Left lung (tissue), 10 donors: ENCODE measurements around the gene TMPRSS5. TPM values are rescaled to one million over a fixed set of nuclear protein-coding genes. Genes with fewer than 3 reads are reported as not detected.

Source experiments
- ATAC-seq: fragments of 200-7000 bp; cut with Tn5 transposase; one replicate; pipeline ENCODE4 v1.9.1; 2020; ENCODE audit warnings: moderate library complexity
- DNase-seq, 4 donors: peaks; one replicate each; pipeline ENCODE4 v3.0.0-alpha.2; 2013 to 2020
- H3K27ac ChIP-seq, 2 donors: fragments of 200-600 bp; sonication (generic) in 1 of 2; one replicate each; pipeline versions ENCODE4 v1.5.0 to v1.8.0; 2020 to 2021
- H3K27me3 ChIP-seq, 2 donors: fragments of 200-600 bp; sonication (generic) in 1 of 2; one replicate each; pipeline versions ENCODE4 v1.5.0 to v1.8.0; 2020 to 2021
- H3K36me3 ChIP-seq, 2 donors: fragments of 200-600 bp; sonication (generic) in 1 of 2; one replicate each; pipeline versions ENCODE4 v1.5.0 to v1.8.0; 2020 to 2021
- H3K4me1 ChIP-seq, 2 donors: fragments of 200-600 bp; one replicate each; pipeline ENCODE4 v1.8.0; 2021
- H3K4me3 ChIP-seq, 2 donors: fragments of 200-600 bp; sonication (generic) in 1 of 2; one replicate each; pipeline versions ENCODE4 v1.5.0 to v1.8.0; 2020 to 2021; ENCODE audit warnings: mild to moderate bottlenecking in 1 of 2
- H3K9me3 ChIP-seq, 2 donors: fragments of 200-600 bp; sonication (generic) in 1 of 2; one replicate each; pipeline versions ENCODE4 v1.5.0 to v1.8.0; 2020 to 2021
- CTCF ChIP-seq, 2 donors: fragments of 200-600 bp; sonication (generic) in 1 of 2; IDR thresholded peaks; one replicate each; pipeline versions ENCODE4 v1.5.0 to v1.8.0; 2021; ENCODE audit warnings: antibody characterized with exemption in 2 of 2
- intact Hi-C, 2 donors: fragments of 100-400 bp; cut with DNase I; formaldehyde crosslinking; loops; one replicate each; pipeline versions ENCODE4 v1.11.2 to v1.14.2; 2022
- polyA plus RNA-seq, 6 donors: library from polyadenylated mRNA; unstranded; fragments of 120-200 nt; gene quantifications; one replicate each; pipeline ENCODE4 v1.2.1, GENCODE V29; 2013; ENCODE audit not compliant: insufficient read length in 6 of 6
- total RNA-seq, 2 donors: library from RNA; stranded (reverse); fragmentation: NEBNext Ultra II Directional; extraction: Animal tissue kit (Norgen Biotek cat#: 25700); gene quantifications; one replicate each; pipeline ENCODE4 v1.2.1, GENCODE V29; 2021
- donor health status: DM: no; HTN: yes; CAD: no.
- donor health status: DM: no; HTN: no; CAD: no.

Gene TMPRSS5
- total and polyA plus RNA-seq, 8 donors = 0.23 to 2.3 (median 1.4) TPM

DNA sequence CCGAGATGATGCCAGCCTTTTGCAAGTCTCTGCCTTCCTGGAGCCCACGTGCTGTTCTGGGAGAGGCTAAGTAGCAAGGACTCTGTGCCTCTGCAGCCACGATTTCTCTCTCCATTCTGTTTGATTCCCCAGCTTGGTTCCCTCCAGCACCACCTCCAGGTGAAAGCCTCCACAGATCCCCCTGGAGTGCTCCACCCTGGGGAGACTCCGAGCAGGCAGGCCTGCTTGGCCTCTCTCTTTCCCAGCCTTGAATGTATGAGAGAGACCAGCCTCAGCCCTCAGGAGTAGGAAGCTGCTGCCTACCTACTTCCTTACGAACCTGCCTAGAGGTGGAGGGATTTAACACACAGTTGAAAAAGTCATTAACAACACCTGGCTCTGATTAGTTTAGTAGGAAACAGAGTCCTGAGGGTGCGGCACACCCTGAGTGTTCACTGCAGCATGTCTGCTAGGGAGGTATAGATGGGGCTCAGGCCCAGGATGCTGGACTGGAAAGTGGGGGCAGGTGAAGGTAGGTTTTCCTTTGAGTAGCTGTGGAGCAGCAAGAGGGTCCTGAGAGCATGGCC, 22.5 kb downstream of the TMPRSS5 start:
- Histone ChIP-seq H3K4me3 (no peak overlapping the region), H3K9me3 (no peaks in the 10 kb centered on the region), H3K27me3 (no peaks in the 10 kb centered on the region), H3K27ac (no peak overlapping the region), H3K4me1 (no peaks in the 10 kb centered on the region), H3K36me3 (no peaks in the 10 kb centered on the region)
- no peak for DNase-seq
- TF ChIP-seq CTCF (IDR thresholded peaks at IDR 0.05) = no peak
- ATAC-seq = no peak
- intact Hi-C loops = no loop called here

DNA sequence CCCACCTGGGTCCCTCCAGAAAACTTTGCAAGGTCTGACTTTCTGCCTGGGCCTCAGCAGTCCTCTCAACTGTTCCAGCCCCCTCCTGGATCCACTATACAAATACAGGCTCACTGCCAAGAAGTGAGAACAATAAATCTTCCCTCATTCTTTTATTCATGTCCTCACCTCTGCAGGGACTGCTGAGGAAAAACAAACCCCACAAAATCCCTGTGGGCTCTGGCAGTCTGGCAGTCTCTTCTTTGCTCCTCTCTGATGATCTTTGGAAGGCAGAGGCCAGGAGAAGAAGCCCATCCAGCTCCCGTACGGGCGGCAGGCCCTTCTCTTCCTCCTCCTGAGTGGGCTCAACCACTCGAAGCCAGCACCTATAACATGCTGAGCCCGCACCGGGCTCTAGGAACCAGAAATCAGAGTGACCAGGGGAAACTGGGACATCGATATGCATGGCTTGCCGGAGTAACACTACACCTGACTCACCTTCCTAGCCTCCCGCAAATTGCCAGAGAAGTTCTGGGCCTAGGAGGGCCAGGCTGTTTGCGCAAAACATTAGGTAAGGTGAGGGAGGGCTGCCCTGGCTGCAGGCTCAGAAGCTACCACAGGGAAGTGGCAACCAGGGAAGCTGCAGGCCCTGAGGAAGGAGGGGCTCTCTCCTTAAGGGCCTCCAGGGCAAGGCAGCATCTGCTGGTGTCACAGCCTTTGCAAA, 24.2 kb downstream of the TMPRSS5 start:
- no peak for DNase-seq

DNA sequence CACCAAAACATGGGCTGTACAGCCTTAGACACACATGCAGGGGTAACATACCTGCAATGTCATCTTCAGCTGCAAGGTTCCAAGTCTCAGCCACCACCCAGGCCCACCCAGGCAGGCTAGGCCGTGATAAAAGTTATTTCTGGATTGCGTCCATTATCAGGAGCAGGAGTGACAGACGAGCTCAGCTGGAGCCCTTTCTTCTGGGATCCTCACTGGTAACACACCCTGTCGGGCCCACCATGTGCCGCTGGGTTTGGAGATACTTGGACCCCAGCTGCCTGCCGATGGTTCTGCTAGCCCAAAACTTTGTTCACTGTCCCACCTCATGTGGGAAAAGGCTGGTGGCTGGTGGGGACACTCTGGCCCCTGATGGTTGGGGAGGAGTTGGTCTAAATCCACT, 24.8 kb downstream of the TMPRSS5 start:
- DNase-seq = no peak
- Histone ChIP-seq H3K36me3 (no peaks in the 10 kb centered on the region), H3K4me3 (no peak overlapping the region), H3K27me3 (no peaks in the 10 kb centered on the region), H3K27ac (no peak overlapping the region), H3K9me3 (no peaks in the 10 kb centered on the region), H3K4me1 (no peaks in the 10 kb centered on the region)
- intact Hi-C loops = no loop called here
- ATAC-seq = no peak
- TF ChIP-seq CTCF (IDR thresholded peaks at IDR 0.05) = no peak

More for the DNA sequence above, 24.2 kb downstream of the TMPRSS5 start:
- Histone ChIP-seq H3K27ac (no peak overlapping the region), H3K4me1 (no peaks in the 10 kb centered on the region), H3K4me3 (no peak overlapping the region), H3K27me3 (no peaks in the 10 kb centered on the region), H3K9me3 (no peaks in the 10 kb centered on the region), H3K36me3 (no peaks in the 10 kb centered on the region)
- no peak for TF ChIP-seq CTCF (IDR thresholded peaks at IDR 0.05)
- intact Hi-C loops = no loop called here
- no peak for ATAC-seq

DNA sequence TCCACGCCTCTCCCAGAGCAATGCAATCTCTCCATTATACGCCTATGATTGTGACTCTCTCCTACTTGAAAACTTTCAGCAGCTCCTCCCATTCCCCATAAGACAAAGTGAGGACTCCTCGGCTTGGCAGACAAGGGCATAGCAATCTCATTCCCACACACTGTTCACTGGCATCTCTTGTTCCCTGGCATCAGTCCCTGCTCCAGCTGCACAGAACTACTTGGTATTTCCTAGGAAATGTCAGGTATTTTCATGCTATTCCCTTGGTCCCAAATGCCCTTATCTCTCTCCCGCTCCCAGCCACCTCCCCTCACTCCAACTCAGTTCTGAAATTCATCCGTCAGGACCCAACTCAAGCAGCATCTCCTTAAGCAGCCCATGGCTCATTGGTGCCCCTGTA, 28.4 kb downstream of the TMPRSS5 start:
- Histone ChIP-seq H3K27ac (no peak overlapping the region), H3K4me3 (no peak overlapping the region), H3K36me3 (no peaks in the 10 kb centered on the region), H3K9me3 (no peaks in the 10 kb centered on the region), H3K4me1 (no peaks in the 10 kb centered on the region), H3K27me3 (no peaks in the 10 kb centered on the region)
- ATAC-seq (no peak), DNase-seq (no peak)
- intact Hi-C loops = no loop called here
- TF ChIP-seq CTCF (IDR thresholded peaks at IDR 0.05) = no peak

DNA sequence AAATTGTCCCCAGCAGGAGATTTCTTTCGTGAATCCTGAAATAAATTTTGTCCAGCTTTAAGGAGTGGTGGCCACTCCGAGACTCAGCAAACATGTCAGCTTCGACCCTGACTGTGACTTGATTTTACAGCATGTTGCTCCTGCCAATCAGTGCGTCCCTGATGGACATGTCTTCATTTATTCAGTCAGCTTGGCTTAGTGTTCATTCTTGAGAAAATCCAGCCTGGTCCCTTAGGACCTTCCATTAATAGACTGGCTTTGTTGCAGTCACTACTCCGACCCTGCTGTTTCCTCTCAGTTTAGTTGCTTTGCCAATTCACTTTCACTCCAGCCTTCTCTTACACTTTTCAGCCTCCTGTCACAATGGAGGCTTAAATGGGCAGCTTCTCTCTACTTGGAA, 30.5 kb downstream of the TMPRSS5 start:
- intact Hi-C loops = no loop called here
- H3K9me3 ChIP-seq = no peaks in the 10 kb centered on the region
- H3K27me3 ChIP-seq = no peaks in the 10 kb centered on the region
- H3K4me1 ChIP-seq = no peaks in the 10 kb centered on the region
- H3K36me3 ChIP-seq = no peaks in the 10 kb centered on the region
- H3K4me3 ChIP-seq = no peak overlapping the region
- ATAC-seq (no peak), DNase-seq (no peak)
- no peak overlapping the region for H3K27ac ChIP-seq
- no peak for TF ChIP-seq CTCF (IDR thresholded peaks at IDR 0.05)
